DMS153 treated with DMSO at 0.1 percent for 48 hours (cell line): Measurements from ENCODE around the gene RCN2.

Experiments
- DNase-seq: peaks from one replicate; lab custom pipeline; 2025; ENCODE audit not compliant: unreplicated experiment; lab: John Stamatoyannopoulos, UW

RCN2 gene

DNA sequence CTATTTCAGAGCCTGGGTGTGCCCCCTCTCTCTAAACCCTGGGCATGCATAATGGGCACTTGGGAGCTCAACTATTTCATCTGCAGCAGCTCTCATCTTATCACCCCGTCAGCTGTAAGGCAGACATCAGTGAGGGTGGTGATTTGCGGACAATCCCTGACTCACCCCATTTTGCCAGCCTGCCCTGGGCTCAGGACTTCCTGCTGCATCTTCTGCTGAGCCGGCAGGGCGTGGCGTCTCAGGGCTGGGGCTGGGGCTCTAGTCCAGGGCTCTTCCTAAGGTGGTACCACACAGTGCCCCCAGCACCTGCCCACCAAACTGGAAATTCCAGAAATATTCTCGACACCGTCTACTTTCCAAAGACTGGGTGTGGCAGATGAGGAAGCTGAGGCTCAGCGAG is 62.5 kb downstream of the RCN2 start:
- DNase-seq, result no peak

DNA sequence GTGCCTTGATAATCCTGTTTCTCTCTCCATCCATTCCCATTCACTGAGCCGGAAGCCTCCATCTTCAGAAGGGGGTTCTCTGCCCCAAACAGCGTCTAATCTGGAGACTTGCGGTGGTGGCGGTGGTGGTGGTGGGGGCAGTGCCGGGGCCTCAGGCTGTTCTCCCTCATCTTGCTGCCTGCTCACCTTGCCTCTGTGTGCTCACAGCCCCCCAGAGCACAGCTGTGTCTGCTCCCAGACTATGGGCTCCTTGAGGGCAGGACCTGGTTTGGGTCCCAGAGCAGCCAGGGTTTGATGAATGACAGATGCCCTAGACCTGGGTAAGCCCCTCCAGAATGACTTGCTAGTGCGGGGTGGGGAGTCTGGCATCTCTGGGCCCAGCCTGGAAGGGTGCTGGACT is 62.9 kb downstream of the RCN2 start:
- DNase-seq, result no peak

DNA sequence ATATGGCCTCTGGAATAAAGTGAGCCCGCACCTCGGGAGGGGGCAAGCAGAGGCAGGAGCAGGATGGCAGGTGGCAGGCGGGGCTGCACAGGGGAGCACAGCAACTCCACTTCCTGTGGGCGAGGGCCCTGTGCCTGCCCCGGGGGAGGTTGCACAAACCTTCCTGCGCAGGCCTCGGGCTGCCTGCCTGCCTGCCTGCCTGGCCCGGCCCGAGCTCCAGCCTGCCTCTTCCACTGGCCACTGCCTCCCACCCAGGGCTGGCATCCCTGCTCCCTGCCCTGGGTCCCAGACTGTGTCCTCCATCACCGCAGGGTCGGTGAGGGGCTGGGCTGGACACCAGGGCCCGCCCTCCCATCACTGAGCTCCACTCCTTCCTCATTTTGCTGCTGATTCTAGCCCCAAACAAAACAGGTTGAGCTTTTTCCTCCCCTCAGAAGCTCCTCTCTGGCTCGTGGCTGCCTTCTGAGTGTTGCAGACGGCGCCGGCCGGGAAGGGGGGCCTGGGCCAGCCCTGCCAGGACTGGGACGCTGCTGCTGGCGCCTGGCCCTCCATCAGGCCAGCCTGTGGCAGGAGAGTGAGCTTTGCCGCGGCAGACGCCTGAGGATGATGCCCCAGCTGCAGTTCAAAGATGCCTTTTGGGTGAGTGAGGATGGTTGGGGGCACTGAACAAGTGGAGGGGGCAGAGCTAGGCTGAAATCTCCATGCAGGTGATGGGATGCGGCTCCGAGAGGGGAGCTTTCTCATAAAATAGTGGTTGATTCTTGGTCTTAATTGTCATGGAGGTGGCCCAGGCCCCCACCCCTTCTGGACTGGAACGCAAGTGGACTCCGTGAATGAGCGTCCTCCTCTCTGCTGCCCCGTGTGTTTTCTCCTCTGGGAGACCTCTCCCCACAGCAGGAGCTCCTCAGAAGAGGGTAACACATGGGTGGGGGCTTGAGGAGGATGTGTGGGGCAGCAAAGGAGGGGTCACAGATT is 63.7 kb downstream of the RCN2 start, which contains the start of gene PSTPIP1:
TSS of gene PSTPIP1 (plus strand) at position 156 of the 975 bp plus-strand sequence. CDS start at position 604, 448 bp downstream.
- no peak for DNase-seq

DNA sequence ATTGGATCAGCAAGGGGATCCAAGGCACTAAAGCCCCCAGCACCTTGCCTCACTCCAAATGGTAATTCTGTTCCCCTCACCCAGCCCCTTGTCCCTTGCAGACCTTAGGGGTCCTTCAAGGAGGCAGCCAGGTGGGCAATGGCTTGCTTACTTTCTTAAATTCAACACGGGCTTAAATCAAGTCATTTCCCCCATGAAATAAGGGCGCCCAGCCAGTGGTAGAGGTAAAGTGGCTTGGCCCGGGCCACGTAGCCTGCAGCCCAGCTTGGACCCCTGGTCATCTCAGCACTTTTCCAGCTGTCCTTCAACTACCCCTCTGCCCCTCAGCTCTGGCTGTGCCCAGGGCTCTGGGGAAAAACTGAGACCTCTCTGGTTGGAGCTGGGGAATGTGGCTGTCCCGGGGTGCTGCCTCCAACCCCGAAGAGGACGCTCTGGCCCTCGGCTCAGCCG is 64.6 kb downstream of the RCN2 start:
- no peak for DNase-seq

DNA sequence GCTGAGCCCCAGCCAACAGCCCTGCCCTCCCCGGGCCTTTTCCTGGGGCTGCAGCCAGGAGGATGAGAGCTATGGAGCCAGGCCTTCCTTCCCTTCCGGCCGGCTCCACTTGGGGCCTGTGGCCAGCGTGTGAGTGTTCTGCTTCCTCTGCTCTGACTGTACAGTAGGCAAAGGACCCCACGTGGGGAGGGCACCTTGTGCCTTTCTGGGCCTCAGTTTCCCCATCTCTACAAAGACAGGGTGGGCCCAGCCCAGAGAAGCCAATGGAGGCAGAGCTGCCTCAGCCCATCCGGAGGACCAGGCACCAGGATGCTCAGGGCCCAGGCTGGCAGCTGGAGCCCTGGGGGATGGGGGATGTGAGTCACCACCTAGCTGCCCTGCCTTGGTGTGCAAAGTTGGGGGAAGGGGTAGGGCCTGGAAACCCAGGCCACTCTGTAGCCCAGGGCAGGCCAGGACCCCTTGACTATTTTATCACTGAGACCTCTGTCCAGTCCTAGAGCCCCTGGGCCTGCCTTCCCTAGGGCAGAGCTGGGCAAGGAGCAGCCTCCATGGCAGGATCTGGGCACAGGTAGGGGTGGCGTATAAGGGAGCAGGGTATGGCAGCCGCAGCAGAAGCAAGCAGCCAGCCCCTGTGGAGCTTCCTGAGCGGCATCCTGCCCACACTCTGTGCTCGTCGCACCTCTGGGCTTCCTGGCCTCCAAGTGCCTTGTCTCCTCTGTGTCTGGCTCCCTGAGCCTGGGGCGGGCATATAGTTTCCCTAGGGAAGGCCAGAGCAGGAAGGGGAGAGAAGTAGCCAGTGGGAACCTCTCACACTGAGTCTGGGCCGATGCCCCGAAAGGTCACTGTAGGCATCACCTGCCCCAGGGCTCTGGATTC is 65.2 kb downstream of the RCN2 start:
- no peak for DNase-seq

DNA sequence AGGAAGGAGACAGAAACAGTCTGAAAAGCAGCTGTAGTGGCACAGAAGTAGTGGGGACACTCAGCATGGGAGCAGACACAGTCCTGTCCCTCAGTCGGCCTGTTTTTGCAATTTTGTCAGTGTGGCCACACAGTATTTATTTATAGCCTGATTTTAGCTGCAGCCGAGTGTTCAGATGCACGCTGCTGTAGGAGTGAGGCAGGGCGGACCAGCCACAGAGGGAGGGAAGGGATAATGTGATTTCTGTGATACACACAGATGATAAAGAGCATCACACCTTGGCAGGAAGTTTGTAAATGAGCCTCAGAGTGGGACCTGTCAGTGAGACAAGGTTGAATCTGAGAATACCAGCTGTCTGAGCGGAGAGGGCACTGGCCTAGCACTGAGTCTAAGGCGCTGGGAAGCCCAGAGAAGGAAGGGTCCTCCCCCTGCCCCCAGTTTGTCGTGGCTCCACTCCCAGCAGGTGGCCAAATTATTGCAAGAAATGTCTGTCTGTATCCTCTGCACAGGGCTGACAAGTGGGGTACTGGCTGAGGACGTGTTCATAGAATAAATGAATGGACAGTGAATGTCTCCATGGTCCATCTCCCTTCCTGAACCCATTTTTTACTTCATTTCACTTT is 67.2 kb downstream of the RCN2 start:
- DNase-seq, result no peak

DNA sequence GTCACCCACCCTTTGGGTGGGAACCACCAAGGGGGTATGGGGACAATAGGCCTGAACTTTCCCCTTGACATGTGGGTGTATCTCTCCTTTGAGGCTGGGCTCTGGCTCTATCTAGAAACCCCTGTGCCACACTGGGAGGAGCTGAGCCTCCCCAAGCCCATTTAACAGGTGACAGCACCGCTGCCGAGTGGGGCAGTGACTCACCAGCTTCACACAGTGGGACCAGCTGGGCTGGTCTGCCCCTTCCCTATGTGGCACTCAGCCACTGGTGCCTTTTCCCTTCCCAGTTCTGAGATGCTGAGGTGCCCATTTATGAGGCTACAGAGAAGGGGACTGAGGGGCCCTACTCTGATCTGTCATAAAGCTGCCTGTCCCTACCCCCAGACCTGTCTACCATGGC is 68.4 kb downstream of the RCN2 start:
- DNase-seq, result no peak

DNA sequence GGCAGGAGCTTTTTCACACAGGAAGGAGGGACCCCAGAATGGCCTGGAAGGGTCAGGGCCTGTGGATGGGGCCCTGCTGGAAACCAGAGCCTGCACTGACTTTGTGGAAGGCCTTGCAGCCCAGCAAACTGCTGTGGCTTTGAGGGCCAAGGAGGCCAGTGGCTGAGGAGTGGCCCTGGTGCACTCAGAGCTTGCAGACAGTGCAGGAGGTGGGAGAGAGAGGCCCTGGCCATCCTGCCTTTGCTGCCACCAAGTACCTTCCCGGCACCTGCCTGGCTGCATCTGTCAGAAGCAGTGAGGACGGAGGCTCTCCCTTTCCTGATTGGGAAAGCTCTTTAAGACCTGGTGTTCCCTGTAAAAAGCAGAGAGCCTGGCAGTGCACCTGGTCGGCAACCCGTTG is 69.8 kb downstream of the RCN2 start:
- no peak for DNase-seq

DNA sequence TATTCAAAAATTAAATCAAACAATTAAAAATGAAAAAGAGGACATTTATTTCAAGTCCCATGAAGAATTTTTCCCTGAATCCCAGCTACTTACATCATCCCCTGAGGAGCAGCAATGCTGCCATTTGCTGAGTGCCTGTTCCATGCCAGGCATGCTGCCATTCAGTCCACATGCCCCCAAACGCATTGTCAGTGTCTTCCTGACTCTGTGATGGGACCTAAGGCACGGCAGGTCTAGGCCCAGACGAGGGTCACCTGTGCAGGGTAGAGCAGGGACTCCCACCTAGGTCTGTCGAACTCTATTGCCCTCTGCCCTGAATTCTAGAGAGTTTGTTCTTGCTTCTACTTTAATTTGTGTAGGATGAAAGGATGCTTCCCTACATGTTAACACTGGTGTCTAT is 70.4 kb downstream of the RCN2 start:
- DNase-seq, result no peak

DNA sequence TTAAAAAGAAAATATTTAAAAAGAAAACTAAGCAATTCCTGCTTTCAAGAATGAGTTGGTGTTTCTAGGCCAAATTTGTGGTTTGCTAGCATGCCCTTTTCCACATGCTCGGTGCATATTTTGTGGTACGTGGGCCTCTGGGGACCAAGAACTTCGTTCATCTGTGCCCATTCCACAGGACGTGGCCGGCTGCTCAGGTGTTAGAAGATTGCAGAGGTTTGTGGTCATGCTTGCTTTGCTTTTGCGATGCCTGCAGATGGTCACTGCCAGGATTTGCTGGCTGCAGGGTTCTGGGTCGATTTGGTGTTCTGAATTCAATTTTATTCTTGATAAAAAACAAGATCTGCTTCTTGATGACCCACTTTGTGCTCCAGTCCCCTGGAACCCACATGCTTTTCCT is 70.9 kb downstream of the RCN2 start:
- DNase-seq, result no peak

DNA sequence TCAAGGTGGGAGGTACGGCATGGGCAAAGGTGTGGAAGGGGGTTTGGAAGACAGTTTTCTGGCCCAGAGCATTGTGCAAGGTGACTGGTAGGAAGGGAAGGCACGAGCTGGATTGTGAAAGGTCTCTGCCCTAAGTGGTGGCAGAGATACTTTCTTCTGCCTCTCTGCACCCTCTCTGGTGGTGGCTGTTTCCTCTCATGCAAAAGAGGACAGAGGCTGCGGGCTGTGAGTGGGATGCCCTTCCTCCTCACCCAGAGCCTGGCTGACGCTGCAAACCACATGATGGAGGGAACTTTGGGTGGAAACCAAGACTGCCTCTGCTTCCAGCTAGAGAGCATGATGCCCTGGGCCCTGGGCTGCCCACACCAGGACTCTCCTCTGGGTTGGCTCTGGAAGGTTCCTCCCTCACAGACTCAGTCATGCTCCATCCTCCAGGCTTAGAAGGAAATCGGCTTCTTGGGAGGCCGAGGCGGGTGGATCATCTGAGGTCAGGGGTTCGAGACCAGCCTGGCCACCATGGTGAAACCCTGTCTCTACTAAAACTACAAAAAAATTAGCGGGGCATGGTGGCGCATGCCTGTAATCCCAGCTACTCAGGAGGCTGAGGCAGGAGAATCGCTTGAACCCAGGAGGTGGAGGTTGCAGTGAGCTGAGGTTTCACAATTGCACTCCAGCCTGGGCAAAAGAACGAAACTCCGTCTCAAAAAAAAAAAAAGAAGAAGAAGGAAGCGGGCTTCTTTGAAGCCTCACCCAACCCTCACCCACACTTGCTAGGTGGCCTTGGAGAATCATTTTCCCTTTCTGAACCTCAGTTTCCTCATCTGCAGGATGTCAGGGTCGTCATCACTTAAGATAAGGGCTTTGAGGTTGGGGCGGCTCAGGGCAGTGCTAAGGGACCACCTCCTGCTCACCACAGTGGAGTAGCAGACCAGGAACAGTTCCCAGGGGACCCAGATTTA is 71.7 kb downstream of the RCN2 start:
- DNase-seq, result no peak
